ENCODE data around the gene ETV6.
"Not testable (repeated sequence)": the region's sequence is repeated elsewhere in the genome, so short reads cannot be mapped to it uniquely, and the experiment has no call there.

Gene ETV6

DNA sequence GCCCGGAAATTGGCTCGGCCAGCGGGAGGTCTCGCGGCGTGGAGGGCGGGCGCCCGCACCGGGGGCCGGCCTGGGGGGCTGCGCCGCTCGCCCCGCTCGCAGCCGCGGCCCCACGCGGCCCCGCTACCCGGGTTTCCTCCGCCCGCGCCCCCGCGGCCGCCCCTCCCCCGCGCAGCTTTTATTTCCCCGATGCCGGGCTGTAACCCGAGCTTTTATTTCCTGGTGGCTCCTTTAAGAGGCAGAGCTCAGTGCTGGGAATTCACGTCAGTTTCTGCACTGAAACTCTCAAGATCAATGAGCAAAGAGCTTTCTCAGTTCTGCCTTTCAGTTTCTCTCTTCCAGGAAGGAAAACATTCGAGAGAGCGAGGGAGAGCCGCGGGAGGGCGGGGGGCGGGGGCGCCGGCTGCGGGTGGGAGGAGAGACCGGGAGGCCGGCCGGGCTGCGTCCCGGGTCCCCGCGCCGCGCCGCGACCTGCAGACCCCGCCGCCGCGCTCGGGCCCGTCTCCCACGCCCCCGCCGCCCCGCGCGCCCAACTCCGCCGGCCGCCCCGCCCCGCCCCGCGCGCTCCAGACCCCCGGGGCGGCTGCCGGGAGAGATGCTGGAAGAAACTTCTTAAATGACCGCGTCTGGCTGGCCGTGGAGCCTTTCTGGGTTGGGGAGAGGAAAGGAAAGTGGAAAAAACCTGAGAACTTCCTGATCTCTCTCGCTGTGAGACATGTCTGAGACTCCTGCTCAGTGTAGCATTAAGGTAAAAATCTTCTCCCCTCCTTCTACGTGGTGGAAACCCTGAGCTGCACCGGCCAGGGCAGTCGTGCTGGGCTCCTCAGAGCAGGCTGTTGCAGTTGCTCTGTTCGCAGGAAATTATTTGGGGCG, at the start of gene ETV6:
Gene ETV6, plus strand, starts transcription at position 262 of the 873 bp plus-strand sequence. Its CDS starts 454 bp downstream, at position 716.
- DNase-seq = peak; percentile 90

DNA sequence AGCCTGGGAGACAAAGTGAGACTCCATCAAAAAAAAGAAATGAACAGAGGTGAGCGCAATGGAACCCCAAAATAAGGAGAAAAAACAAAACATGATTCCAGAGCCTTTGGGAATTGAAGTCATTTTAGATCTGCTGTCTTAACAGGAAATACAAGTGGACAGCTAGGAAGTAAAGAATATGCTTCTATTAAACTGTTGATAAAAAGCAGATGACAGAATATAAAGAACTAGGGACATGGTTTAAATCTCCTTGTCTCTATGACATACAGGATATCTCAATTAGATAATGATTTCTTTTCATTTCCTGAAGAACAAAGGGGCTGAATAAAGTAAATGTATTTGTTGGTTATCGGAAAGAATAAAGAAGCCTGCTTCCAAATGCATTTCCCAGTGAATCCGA, 49.3 kb upstream of the ETV6 start:
- DNase-seq = no peak

DNA sequence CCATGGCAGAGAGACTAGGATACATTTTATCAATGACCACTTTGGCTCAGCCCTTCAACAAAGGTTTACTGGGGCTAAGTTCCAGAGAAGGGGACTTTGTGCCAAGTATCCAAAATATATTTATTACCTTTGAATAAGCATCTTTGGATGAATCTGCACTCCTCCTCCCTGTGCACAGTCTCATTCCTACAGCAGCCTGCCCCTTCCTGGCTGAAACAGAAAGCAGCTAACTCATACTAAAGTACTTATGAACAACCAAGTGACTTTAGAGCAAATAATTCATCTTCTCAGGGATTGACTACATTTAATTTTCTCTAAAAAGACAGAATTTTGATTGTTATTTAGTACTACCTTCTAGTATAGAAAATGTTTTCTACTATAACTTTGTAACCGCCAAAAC, 47.8 kb upstream of the ETV6 start:
- DNase-seq = no peak

DNA sequence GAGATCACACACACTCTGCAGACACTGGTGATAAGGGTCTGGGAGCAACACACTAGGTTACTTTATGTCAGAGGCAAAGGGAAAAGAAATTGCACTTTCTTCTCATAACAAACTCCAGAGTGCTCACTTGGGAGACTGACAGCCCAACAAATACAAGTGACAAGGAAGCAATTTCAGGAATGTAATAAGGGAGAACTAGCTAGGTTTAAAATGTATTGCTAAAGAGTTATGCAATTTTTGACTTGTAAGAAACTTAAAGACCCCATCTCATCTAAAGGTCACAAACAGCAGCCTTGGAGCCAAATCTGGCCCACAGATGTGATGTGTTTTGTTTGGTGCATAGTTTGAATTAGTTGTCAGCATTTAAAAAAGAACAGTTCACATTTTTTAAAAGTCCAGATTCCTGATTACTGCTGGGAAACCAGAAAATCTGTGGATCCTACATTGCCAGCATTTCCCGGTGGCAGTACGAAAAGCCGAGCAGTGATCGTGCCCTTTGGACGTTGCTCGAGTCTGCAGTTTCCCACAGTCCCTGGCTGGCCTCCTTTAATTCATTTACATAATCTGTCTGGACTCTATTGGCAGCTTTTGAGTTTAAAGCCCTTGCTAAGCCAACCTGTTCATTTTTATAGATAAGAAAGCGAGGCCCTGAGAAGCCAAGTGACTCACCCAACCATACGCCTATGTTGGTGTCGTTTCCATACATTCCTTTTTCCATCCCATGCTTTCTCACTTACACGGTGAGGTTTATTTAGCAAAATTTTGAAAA, 42.0 kb upstream of the ETV6 start:
- DNase-seq = no peak

DNA sequence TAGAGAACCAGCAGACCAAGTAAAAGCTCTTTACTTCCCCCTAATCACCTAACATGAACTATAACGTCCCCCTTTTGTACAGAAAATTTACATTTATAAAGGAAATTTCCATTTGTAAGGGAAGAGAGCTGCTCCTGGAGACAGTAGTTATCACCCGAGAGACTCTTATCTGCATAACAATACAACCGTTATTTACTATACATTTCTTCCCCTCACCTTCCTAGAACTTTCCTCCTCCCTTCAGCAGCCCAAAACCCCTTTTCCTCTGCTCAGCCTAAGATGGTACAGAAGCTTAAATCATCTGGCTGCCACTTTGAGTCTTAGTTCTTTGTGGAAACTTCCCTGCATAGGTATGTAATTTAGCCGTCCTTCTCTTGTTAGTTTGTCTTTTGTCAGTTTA, 40.4 kb upstream of the ETV6 start:
- no peak for DNase-seq

DNA sequence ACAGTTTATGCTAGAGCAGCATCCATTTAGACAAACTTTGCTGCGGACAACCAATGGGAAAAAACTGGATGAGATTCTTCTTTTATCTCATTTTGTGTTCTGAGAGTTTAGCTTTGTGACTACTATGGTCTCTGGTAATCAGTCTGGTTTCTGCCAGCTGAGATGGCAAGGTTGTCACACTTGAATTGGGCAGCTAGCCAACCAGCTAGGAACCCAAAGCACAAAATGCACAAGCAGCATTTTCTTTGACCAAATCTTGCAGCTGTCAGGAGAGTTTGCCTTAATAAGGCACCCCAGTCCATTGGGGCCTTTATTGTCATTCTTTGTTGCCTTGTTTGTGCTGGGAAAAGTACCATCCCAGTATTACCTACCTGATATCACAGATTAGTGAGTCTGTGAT, 34.0 kb upstream of the ETV6 start:
- no peak for DNase-seq

DNA sequence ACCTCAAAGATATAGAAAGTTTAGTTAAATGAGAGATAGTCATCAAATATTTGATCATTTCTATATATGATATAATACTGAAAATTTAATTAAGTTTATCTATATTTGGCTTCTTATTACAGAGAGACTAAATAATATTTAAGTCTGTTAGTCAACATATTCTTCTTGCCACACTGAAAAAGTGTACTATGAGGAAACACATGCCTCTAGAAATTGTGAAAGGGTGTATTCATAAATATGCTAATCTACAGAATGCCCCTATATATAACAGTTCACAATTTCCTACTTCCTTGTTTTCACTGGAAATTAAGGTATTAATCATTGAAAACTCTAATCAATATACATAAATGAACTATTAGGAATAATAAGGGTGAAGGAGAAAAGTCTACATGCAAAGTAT, 31.4 kb upstream of the ETV6 start:
- no peak for DNase-seq

DNA sequence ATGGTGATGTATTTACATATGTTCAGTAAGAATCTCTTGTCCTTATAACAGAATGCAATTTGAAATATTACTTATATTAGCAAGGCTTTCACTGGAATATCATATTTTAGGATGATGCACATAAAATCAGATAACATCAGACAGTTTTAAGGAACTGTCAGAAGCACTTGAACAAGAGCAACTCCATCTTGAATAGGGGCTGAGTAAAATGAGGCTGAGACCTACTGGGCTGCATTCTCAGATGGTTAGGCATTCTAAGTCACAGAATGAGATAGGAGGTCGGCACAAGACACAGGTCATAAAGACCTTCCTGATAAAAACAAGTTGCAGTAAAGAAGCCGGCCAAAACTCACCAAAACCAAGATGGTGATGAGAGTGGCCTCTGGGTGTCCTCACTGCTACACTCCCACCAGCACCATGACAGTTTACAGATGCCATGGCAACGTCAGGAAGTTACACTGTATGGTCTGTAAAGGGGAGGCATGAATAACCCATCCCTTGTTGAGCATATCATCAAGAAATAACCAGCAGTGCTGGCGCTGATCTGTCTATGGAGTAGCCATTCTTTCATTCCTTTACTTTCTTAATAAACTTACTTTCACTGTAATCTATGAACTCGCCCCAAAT, 27.6 kb upstream of the ETV6 start:
- no peak for DNase-seq

DNA sequence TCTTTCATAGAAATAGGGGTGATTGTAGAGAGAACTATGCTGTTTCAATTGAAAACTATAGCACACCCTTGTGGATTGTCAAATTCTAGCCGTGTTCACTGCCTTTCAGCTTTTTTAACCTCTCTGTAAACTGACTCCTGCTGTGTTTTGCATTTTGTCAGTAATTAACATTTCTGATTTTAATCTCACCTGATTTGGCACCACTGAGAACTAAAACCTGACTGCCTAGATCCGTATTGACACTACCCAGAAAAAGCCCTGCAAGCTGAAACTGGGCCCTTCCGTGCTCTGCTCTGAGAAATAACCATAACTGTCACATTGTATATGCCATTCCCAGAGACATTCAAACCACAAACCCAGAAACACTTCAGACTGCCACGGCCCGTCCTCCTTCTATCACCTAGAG, 26.6 kb upstream of the ETV6 start:
- no peak for DNase-seq

DNA sequence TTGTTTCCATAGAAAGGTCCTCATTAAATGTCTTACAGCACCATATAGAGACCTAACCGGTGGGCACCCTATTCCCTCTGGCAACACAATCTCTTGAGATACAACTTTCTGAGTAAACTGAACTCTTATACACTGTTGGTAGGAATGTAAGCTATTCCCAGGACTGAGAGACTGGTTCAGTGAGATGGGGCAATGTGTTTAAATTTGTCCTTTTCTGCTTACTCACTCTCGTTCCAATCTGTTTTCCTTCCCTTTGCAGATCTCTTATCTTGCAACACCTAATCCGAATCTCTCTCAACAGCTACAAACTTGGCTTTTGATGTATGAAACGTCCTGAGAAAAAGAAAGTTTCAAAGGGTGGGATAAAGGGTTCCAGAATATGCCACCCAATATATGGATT, 26.1 kb upstream of the ETV6 start:
- DNase-seq = no peak

DNA sequence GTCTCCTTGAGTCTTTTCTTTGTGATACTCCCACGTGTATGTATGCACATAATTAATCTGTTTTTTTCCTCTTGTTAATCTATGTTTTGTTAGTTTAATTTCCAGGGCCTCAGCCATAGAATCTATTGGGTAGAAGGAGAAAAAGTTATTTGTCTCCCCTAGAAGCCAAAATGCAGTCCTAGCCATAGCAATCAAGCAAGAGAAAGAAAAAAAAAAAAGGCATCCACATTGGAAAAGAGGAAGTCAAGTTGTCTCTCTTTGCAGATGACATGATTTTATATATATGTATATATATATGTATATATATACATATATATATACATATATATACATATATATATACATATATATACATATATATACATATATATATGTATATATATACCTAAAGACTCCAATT, 25.4 kb upstream of the ETV6 start:
- DNase-seq = no peak

DNA sequence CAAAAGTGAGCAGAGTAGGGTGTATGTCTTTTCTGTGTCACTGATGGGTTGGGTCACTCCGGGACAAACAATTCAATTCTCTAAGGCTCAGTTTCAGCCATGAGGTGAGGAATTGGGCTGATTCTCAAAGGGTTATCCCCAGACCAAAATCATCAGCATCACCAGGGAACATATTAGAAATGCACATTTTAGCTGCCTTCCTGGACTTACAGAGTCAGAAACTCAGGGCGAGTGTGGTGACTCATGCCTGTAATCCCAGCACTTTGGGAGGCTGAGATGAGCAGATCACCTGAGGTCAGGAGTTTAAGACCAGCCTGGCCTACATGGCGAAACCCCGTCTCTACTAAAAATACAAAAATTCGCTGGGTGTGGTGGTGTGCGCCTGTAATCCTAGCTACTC, 21.8 kb upstream of the ETV6 start:
- DNase-seq = not testable (repeated sequence)

DNA sequence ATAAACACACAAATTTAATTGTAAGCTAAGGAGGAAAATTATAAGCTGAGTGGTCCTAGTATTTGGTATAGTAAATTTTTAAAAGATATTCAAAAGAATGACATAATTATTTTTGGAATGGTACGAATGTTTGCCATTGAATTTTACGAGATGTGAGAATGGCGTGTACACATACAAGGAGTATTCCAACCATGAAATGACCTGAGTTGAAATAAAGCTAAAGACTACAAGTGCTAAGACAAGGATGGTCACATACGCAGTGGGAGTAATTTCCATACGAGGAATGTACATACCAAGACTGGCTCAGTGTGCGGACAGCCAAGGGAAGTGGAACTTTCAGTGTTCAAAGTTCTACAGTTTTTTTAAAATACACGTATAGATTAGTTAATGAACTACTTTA, 21.1 kb upstream of the ETV6 start:
- no peak for DNase-seq

DNA sequence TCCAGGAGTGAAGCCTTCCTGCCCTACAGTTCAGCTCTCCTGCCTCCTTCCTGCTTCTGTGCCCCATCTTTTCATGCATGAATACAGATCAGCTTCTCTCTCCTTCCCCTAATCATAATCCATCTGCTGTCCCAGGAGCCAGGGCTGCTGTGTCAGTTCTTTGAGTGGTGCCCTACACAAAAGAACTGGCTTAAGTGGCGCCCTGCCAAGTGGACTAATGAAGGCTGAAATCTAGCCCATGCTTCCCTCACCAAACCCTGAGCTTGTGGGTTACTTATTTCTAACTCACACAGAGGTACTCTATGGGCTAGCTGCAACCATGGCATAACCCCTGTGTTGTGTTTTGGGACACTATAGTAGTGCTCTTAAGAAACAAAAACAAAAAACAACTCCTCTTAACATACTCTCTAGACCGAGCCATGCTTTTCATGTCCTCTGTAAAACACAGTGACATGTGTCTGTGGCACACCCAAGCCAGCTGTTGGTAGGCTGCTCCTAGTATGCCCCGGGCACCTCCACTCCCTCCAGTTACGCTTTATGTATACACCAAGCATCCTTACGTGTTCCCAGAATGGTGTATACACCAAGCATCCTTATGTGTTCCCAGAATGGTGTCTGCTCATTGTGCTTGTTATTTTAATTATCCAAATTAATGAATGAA, 19.3 kb upstream of the ETV6 start:
- peak; percentile 28 for DNase-seq

DNA sequence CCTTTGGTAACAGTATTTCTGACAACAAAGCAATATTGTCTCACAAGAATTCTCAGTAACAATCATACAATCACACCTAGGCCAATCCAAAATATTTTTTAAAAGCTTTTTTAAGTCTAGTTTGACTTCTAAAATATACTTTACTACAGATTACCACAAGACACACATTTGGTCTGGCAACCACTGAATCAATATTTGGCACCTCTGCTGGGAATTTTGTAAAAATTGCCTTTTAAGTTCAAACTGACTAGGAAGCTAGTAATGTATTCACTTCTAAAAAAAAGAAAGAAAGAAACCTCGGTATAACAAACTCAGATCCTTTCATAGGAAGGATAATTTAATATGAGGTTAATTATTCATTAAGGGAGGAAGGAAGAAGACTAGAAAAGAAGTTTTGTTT, 18.2 kb upstream of the ETV6 start:
- DNase-seq = no peak

DNA sequence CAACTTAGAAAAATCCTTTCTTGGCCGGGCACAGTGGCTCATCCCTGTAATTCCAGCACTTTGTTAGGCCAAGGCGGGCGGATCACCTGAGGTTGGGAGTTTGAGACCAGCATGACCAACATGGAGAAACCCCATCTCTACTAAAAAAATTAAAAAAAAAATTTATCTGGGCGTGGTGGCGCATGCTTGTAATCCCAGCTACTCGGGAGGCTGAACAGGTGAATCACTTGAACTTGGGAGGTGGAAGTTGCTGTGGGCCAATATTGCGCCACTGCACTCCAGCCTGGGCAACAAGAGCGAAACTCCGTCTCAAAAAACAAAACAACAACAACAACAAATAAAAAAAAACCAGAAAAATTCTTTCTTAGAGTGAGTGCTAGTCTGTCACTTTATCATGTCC, 17.6 kb upstream of the ETV6 start:
- not testable (repeated sequence) for DNase-seq

DNA sequence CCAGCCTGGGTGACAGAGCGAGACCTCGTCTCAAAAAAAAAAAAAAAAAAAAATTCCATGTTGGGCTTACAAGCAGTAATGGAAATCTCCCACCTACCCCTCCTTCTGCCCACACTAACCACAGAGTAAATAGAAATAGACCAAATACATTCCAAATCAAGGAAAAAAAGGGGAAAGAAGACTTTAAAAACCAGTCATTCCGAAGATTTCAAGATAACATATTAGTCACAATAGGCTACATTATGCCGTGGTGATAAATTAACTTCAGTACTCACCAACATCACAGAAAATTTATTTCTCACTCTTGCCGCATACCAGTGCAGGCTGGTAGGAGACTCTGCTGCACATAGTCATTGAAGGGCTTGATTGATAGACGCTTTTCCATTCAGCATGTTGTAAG, 15.5 kb upstream of the ETV6 start:
- DNase-seq = no peak

DNA sequence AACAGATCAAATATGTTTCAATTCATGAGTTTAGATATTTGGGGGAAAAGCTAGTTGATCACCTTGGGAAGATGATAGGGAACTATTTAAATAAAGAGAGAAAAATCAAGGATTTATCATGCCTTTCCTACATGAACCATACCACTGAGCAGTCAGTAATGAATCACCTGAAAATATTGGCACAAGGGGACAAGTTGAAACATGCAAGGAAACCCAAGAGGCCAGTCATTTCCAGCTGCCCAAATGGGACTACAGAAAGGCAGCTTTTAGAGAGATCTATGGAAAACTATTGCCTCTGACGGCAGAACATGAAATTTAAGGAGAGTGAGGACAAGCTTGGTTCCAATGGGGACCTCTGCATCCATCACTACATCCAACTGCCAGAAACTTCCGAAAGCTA, 14.1 kb upstream of the ETV6 start:
- no peak for DNase-seq

DNA sequence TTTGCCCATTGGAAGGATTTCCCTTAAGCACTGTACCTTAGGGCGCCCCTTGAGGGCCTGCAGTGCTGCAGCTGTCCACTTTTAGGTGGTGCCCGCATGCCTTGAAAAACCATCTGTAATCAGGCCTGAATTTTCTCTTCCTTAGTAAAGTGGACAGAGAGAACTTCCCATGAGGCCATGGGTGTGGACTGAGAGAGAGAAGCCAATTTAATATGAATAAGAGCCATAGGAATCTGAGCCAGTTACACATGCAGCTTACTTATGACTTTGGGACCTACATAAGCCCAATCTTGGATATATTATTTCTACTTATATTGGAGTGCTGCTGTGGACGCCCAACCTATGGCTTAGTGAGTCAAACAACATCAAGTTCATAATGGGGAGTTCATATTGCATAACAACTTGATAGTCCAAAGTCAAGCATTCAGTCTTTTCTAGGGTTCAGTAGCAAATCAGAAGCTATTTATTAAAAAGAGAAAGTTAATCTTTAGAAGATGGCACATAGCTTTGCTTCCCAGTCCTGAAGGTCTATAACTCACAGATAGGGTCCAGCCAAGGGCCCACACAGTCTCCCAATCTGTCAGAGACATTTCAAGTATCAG, 11.1 kb upstream of the ETV6 start:
- no peak for DNase-seq

DNA sequence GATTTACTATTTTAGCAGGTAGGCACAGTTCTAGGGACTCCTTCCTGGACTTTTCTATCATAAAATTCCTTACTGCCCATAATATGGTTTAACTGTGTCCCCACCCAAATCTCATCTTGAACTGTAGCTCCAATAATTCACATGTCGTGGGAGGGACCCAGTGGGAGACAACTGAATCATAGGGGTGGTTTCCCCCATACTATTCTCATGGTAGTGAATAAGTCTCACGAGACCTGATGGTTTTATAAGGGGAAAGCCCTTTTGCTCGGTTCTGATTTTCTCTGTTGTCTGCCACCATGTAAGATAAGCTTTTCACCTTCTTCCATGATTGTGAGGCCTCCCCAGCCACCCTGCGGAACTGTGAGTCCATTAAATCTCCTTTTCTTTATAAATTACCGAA, 10.0 kb upstream of the ETV6 start:
- DNase-seq = no peak

DNA sequence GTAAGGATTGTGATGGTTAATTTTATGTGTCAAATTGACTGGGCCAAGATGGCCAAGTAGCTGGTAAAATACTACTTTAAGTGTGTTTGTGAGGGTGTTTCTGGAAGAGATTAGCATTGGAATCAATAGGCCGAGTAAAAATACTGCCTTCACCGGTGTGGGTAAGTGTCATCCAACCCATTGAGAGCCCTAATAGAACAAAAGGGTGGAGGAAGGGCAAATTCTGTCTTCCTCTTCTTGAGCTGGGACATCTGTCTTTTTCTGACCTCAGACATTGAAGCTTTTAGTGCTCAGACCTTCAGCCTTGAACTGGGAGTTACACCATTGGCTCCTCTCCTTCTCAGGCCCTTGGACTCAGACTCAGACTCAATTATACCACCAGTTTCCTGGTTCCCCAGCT, 8.0 kb upstream of the ETV6 start:
- DNase-seq = no peak

DNA sequence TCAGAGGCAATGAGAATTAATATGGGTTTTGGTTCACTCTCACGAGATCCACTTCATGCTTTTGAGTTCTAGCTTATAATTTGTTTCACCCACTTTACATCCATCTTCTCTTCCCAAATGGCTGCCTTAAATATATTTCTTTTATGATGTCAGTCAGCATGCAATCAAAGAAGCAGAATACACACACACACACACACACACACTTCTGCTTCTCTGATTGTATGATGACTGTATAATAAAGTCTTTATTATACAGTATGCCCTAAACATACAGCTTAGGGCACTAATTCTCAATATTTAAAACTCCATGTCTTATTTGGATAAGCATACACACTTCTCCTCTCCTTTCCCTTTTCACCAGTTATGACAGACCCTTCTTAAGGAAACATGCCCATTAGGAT, 6.7 kb upstream of the ETV6 start:
- no peak for DNase-seq

DNA sequence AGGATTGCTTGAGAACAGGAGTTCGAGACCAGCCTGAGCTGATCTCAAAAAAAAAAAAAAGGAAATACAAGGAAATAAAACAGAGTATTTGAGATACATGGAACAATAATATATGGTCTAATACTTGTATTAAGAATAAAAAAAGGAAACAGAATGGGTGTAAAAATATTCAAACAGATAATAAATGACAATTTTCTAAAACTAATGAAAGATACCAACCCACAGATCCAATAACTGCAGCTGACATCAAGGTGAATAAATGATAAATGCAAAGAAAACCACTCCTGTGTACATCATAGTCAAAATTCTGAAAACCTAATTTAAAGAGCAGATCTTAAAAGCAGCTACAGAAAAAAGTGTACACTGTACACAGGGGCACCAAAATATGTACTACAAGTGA, 4.1 kb upstream of the ETV6 start:
- DNase-seq = no peak

Measured in right hindlimb (tissue), 1 donor.